Panc1 (cell line): ENCODE data around the gene PDE4A. TPM values are rescaled to one million over a fixed set of nuclear protein-coding genes. Genes with fewer than 3 reads are reported as not detected.
A peak's percentile ranks its signal among the peaks of the same experiment; 100 is the strongest.

Experiments
- ATAC-seq: fragments of 200-7000 bp; cut with Tn5 transposase; 2 replicates; pipeline ENCODE4 v1.9.1; 2020; ENCODE audit warnings: mild to moderate bottlenecking, moderate library complexity
- BruUV-seq: library from RNA; stranded (reverse); fragments of 400-500 nt; replicated peaks from 2 replicates; lab custom pipeline; 2021; lab: Mats Ljungman, UMichigan
- CTCF ChIA-PET: fragments of 300-600 bp; sonication (Branson Sonifier 250); formaldehyde crosslinking; loops from one replicate; lab custom pipeline; 2022; ENCODE audit warnings: antibody characterized with exemption; lab: Charles Lee
- POLR2A ChIA-PET: fragments of 300-600 bp; sonication (Branson Sonifier 250); formaldehyde crosslinking; loops from one replicate; lab custom pipeline; 2022; ENCODE audit warnings: antibody characterized with exemption; lab: Charles Lee
- DNase-seq: peaks from one replicate; pipeline ENCODE4 v3.0.0-alpha.2; 2010; ENCODE audit warnings: low read depth, low spot score
- H3K27ac ChIP-seq: 2 replicates; pipeline ENCODE4 v1.5.1; 2011; ENCODE audit warnings: mild to moderate bottlenecking, low read length, inconsistent platforms
- H3K27me3 ChIP-seq: fragments of 200-500 bp; sonication (Bioruptor generic); 2 replicates; pipeline ENCODE4 v1.6.0; 2014; ENCODE audit warnings: low read length, inconsistent platforms; ENCODE audit not compliant: control insufficient read depth, insufficient read depth
- H3K36me3 ChIP-seq: fragments of 200-500 bp; sonication (Bioruptor generic); 2 replicates; pipeline ENCODE4 v1.5.1; 2014; ENCODE audit warnings: inconsistent platforms, mild to moderate bottlenecking, low read length, moderate library complexity; ENCODE audit not compliant: control insufficient read depth, insufficient read depth
- H3K4me1 ChIP-seq: 2 replicates; pipeline ENCODE4 v1.5.1; 2011; ENCODE audit warnings: inconsistent platforms, mild to moderate bottlenecking, low read length, moderate library complexity; ENCODE audit not compliant: control insufficient read depth, insufficient read depth
- H3K4me3 ChIP-seq, 2 experiments: 2 replicates each; pipeline ENCODE4 v1.5.1; 2011 to 2012; ENCODE audit warnings: low read depth in 2 of 2, low read length in 2 of 2, mild to moderate bottlenecking in 2 of 2, inconsistent platforms in 1 of 2, moderate library complexity in 1 of 2
- H3K9me3 ChIP-seq: fragments of 200-500 bp; sonication (Bioruptor generic); 2 replicates; pipeline ENCODE4 v1.5.1; 2014; ENCODE audit warnings: low read depth, mild to moderate bottlenecking, inconsistent platforms, low read length, moderate library complexity; ENCODE audit not compliant: control insufficient read depth, insufficient read depth
- POLR2AphosphoS5 ChIP-seq: IDR thresholded peaks from 2 replicates; pipeline ENCODE4 v1.6.1; 2012; ENCODE audit warnings: mild to moderate bottlenecking, low read depth, low read length, moderate library complexity
- SIN3A ChIP-seq: IDR thresholded peaks from 2 replicates; pipeline ENCODE4 v1.6.1; 2012; ENCODE audit warnings: low read depth, mild to moderate bottlenecking, low read length, moderate library complexity, borderline replicate concordance; ENCODE audit not compliant: insufficient read depth
- TCF7L2 ChIP-seq: IDR thresholded peaks from 2 replicates; pipeline ENCODE4 v1.6.1; 2011; ENCODE audit warnings: mild to moderate bottlenecking, low read depth, low read length, inconsistent platforms
- in situ Hi-C: cut with HindIII; loops from 2 replicates; pipeline ENCODE4 v1.10.0; 2016; ENCODE audit warnings: low sequenced_read_pairs, low pct_unique_long_range_greater_than_20kb
- intact Hi-C: fragments of 100-400 bp; cut with micrococcal nuclease; formaldehyde crosslinking; loops from one replicate; pipeline ENCODE4 v1.10.0; 2022; ENCODE audit not compliant: unreplicated experiment
- total RNA-seq: library from RNA; stranded (reverse); gene quantifications from one replicate; pipeline ENCODE4 v1.2.1, GENCODE V29; 2021; ENCODE audit not compliant: unreplicated experiment
- TF ChIP-seq, protein P1 (sequence below): fragments of 450-650 bp; IDR thresholded peaks from 2 replicates; pipeline ENCODE4 v1.5.1; 2017; ENCODE audit warnings: mild to moderate bottlenecking
- TF ChIP-seq, protein P2 (sequence below), 2 experiments: IDR thresholded peaks; 2 replicates each; pipeline ENCODE4 v1.6.1; 2011 to 2012; ENCODE audit warnings: low read depth in 2 of 2, control low read depth in 1 of 2, low read length in 1 of 2, mild to moderate bottlenecking in 1 of 2, moderate library complexity in 1 of 2; ENCODE audit not compliant: insufficient read depth in 1 of 2

Gene PDE4A
- total RNA-seq, 1 experiment from 2014 or later = 25.8 TPM

- H3K27me3 ChIP-seq = no peaks in the 10 kb centered on the region
- H3K9me3 ChIP-seq = no peaks in the 10 kb centered on the region
- ChIA-PET POLR2A (interaction anchor here (0.7 kb wide), 1 partner anchor 16 kb away, joined by 4 read pairs; no protein-coding TSS in a partner anchor), CTCF (interaction anchor here (0.6 to 1.2 kb wide), 5 partner anchors 13 to 61 kb away, joined by 3 to 13 read pairs (median 3); no protein-coding TSS in a partner anchor)
- H3K4me1 ChIP-seq = peaks cover 12% of the 10 kb centered on the region
- BruUV-seq = no TSS peak
- in situ Hi-C loops (no loop called here), intact Hi-C loops (no loop called here)
- peak; percentile 14 for ATAC-seq
- no peak for DNase-seq
- H3K27ac ChIP-seq = peak overlapping the region; percentile 79
- H3K4me3 ChIP-seq = peak overlapping the region; percentile 51 to 72
- H3K36me3 ChIP-seq = no peaks in the 10 kb centered on the region; the same call in 1 of the 2 replicates
- TF ChIP-seq, protein P1, sequence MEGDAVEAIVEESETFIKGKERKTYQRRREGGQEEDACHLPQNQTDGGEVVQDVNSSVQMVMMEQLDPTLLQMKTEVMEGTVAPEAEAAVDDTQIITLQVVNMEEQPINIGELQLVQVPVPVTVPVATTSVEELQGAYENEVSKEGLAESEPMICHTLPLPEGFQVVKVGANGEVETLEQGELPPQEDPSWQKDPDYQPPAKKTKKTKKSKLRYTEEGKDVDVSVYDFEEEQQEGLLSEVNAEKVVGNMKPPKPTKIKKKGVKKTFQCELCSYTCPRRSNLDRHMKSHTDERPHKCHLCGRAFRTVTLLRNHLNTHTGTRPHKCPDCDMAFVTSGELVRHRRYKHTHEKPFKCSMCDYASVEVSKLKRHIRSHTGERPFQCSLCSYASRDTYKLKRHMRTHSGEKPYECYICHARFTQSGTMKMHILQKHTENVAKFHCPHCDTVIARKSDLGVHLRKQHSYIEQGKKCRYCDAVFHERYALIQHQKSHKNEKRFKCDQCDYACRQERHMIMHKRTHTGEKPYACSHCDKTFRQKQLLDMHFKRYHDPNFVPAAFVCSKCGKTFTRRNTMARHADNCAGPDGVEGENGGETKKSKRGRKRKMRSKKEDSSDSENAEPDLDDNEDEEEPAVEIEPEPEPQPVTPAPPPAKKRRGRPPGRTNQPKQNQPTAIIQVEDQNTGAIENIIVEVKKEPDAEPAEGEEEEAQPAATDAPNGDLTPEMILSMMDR = no peak
- peak; percentile 89 for TF ChIP-seq TCF7L2
Observed at GRCh38 chr19:10418235-10418484, 2.2 kb upstream of the PDE4A start.

DNA sequence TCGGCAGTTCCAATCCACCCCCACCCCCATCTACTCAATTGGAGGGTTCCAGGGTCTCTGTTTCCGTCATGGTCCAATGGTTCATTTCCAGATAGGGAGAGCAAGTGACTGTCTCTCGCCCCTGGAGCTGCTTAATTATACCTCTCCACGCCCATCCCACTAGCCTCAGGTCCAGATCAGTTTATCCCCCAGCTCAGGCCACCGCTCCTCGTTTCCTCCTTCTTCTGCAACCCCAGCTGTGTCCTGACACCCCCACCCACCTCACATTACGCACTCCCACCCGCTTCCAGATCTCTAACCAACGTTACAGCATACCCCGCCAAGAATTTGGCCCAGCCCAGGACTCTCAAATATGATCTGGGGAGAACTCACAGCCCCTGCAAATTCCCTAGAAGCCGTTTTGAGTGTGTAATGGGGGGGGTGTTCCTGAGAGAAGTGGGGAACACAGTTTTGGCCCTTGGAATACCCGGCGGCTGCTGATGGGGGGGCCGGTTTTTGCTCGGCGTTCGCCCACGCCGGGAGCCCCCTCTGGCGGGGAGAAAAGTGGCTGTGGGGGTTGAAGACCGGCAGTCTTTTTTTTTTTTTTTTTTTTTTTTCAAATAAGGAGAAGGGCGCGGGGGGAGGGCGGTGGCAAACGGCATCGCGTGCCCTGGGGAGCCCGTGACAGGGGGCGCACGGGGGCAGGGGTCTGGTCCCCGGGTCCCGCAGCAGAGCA lies 1.7 kb upstream of the PDE4A start:
- Histone ChIP-seq H3K36me3 (no peaks in the 10 kb centered on the region; the same call in 1 of the 2 replicates), H3K27me3 (no peaks in the 10 kb centered on the region), H3K9me3 (no peaks in the 10 kb centered on the region), H3K27ac (peak overlapping the region; percentile 79), H3K4me1 (peaks cover 15% of the 10 kb centered on the region), H3K4me3 (peak overlapping the region; percentile 51 to 72)
- no TSS peak for BruUV-seq
- intact Hi-C loops (no loop called here), in situ Hi-C loops (no loop called here)
- no peak for DNase-seq
- ChIA-PET CTCF (interaction anchor here (0.6 to 1.2 kb wide), 4 partner anchors 13 to 61 kb away, joined by 3 to 13 read pairs (median 3); no protein-coding TSS in a partner anchor), POLR2A (interaction anchor here (0.7 kb wide), 2 partner anchors 17 to 231 kb away, joined by 4 to 12 read pairs; no protein-coding TSS in a partner anchor)
- ATAC-seq = peak; percentile 1
- TF ChIP-seq POLR2AphosphoS5 (no peak), TCF7L2 (no peak), SIN3A (no peak)
- TF ChIP-seq, protein P2, sequence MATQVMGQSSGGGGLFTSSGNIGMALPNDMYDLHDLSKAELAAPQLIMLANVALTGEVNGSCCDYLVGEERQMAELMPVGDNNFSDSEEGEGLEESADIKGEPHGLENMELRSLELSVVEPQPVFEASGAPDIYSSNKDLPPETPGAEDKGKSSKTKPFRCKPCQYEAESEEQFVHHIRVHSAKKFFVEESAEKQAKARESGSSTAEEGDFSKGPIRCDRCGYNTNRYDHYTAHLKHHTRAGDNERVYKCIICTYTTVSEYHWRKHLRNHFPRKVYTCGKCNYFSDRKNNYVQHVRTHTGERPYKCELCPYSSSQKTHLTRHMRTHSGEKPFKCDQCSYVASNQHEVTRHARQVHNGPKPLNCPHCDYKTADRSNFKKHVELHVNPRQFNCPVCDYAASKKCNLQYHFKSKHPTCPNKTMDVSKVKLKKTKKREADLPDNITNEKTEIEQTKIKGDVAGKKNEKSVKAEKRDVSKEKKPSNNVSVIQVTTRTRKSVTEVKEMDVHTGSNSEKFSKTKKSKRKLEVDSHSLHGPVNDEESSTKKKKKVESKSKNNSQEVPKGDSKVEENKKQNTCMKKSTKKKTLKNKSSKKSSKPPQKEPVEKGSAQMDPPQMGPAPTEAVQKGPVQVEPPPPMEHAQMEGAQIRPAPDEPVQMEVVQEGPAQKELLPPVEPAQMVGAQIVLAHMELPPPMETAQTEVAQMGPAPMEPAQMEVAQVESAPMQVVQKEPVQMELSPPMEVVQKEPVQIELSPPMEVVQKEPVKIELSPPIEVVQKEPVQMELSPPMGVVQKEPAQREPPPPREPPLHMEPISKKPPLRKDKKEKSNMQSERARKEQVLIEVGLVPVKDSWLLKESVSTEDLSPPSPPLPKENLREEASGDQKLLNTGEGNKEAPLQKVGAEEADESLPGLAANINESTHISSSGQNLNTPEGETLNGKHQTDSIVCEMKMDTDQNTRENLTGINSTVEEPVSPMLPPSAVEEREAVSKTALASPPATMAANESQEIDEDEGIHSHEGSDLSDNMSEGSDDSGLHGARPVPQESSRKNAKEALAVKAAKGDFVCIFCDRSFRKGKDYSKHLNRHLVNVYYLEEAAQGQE (IDR thresholded peaks at IDR 0.05; ENCODE audit: insufficient read depth in 1 of 2, low read depth in 2 of 2, low read length in 1 of 2) = no peak
- TF ChIP-seq, protein P1 = peak; percentile 38
